ENCODE measurements around the gene SCOC.

SCOC gene

GRCh38 chr4:140373328-140374129 lies at the start of gene SCOC:
Gene SCOC, plus strand, starts transcription at chr4:140373646. Its CDS starts 5,525 bp downstream, at chr4:140379171.
- DNase-seq: peak; percentile 96 to 98

GRCh38 chr4:140326395-140326993 lies 47.0 kb upstream of the SCOC start:
- DNase-seq: peak; percentile 17 to 66

- DNase-seq: peak in 1 of 2 experiments; percentile 14
These were observed 43.0 kb upstream of the SCOC start for GRCh38 chr4:140330311-140330900.

GRCh38 chr4:140331245-140331644 lies 42.2 kb upstream of the SCOC start:
- no peak for DNase-seq

GRCh38 chr4:140331876-140332275 lies 41.6 kb upstream of the SCOC start:
- DNase-seq: no peak

GRCh38 chr4:140332734-140333133 lies 40.7 kb upstream of the SCOC start:
- no peak for DNase-seq

GRCh38 chr4:140333523-140333922 lies 39.9 kb upstream of the SCOC start:
- no peak for DNase-seq

GRCh38 chr4:140335076-140335475 lies 38.4 kb upstream of the SCOC start:
- DNase-seq: no peak

- DNase-seq: no peak
These were observed 36.7 kb upstream of the SCOC start for GRCh38 chr4:140336730-140337129.

- DNase-seq: peak in 1 of 2 experiments; percentile 7
These were observed 30.8 kb upstream of the SCOC start for GRCh38 chr4:140342620-140343019.

GRCh38 chr4:140343303-140343702 lies 30.1 kb upstream of the SCOC start:
- no peak for DNase-seq

GRCh38 chr4:140344101-140344500 lies 29.3 kb upstream of the SCOC start:
- no peak for DNase-seq

- DNase-seq: no peak
These were observed 28.8 kb upstream of the SCOC start for GRCh38 chr4:140344621-140345020.

GRCh38 chr4:140346136-140346535 lies 27.3 kb upstream of the SCOC start:
- DNase-seq: no peak

- DNase-seq: no peak
These were observed 23.6 kb upstream of the SCOC start for GRCh38 chr4:140349816-140350215.

GRCh38 chr4:140351093-140352075 lies 22.1 kb upstream of the SCOC start:
- peak in 1 of 2 experiments; percentile 4 for DNase-seq

GRCh38 chr4:140353786-140354185 lies 19.7 kb upstream of the SCOC start:
- no peak for DNase-seq

- DNase-seq: no peak
These were observed 18.2 kb upstream of the SCOC start for GRCh38 chr4:140355288-140355687.

GRCh38 chr4:140357868-140358267 lies 15.6 kb upstream of the SCOC start:
- no peak for DNase-seq

GRCh38 chr4:140358281-140358680 lies 15.2 kb upstream of the SCOC start:
- DNase-seq: no peak

GRCh38 chr4:140359562-140360427 lies 13.7 kb upstream of the SCOC start:
- DNase-seq: peak; percentile 75 to 86

GRCh38 chr4:140361099-140361498 lies 12.3 kb upstream of the SCOC start:
- DNase-seq: no peak
